K562 (cell line): Measurements from ENCODE around the gene PRUNE1. TPM values are rescaled to one million over a fixed set of nuclear protein-coding genes. Genes with fewer than 3 reads are reported as not detected.
A peak's percentile ranks its signal among the peaks of the same experiment; 100 is the strongest.

Source experiments
- ADNP ChIP-seq: fragments of 200-800 bp; sonication (Bioruptor generic); IDR thresholded peaks from 2 replicates; pipeline ENCODE4 v1.6.1; 2016; ENCODE audit warnings: missing genetic modification characterization, missing compliant biosample characterization
- ARID1B ChIP-seq: fragments of 450-650 bp; IDR thresholded peaks from 2 replicates; pipeline ENCODE4 v1.6.1; 2016; ENCODE audit warnings: antibody characterized with exemption, mild to moderate bottlenecking, inconsistent platforms
- CCNT2 ChIP-seq: IDR thresholded peaks from 2 replicates; pipeline ENCODE4 v1.6.1; 2011; ENCODE audit warnings: borderline replicate concordance, low read depth, mild to moderate bottlenecking, moderate library complexity, mixed read lengths, low read length; ENCODE audit not compliant: insufficient read length; ENCODE audit errors: extremely low read depth
- CREM ChIP-seq: IDR thresholded peaks from 2 replicates; pipeline ENCODE4 v1.6.1; 2014; ENCODE audit warnings: antibody characterized with exemption, low read depth
- CTCF ChIP-seq, 3 experiments: IDR thresholded peaks in 2 of 3; conservative IDR thresholded peaks in 1 of 3; 2 replicates each; pipeline ENCODE4 v1.5.1; 2011 to 2012; ENCODE audit warnings: low read length in 3 of 3, mild to moderate bottlenecking in 3 of 3, control low read depth in 2 of 3, improper control_type of control experiment in 1 of 3, inconsistent platforms in 1 of 3, low read depth in 1 of 3, mixed read lengths in 1 of 3, moderate library complexity in 1 of 3; ENCODE audit not compliant: insufficient read depth in 2 of 3
- DPF2 ChIP-seq: fragments of 450-650 bp; IDR thresholded peaks from 2 replicates; pipeline ENCODE4 v1.6.1; 2016
- ELF2 ChIP-seq: fragments of 250-450 bp; sonication (Bioruptor Pico); IDR thresholded peaks from 2 replicates; pipeline ENCODE4 v1.5.0; 2021; ENCODE audit warnings: mild to moderate bottlenecking
- ETS1 ChIP-seq: conservative IDR thresholded peaks from 2 replicates; pipeline ENCODE4 v1.6.1; 2011; ENCODE audit warnings: low read depth, mild to moderate bottlenecking, low read length; ENCODE audit not compliant: control insufficient read depth
- HDAC1 ChIP-seq, 2 experiments: fragments of 450-650 bp; IDR thresholded peaks; 2 replicates each; pipeline ENCODE4 v1.6.1; 2016 to 2017; ENCODE audit warnings: inconsistent platforms in 1 of 2, mild to moderate bottlenecking in 1 of 2, moderate library complexity in 1 of 2
- KAT7 ChIP-seq: sonication (generic); formaldehyde crosslinking; IDR thresholded peaks from 2 replicates; pipeline ENCODE4 v1.8.0; 2022; ENCODE audit warnings: missing genetic modification reagents, mild to moderate bottlenecking, borderline replicate concordance
- KLF10 ChIP-seq: fragments of 250-450 bp; sonication (Bioruptor Pico); IDR thresholded peaks from 2 replicates; pipeline ENCODE4 v1.6.1; 2021; ENCODE audit warnings: matching md5 sums
- MXI1 ChIP-seq: IDR thresholded peaks from 2 replicates; pipeline ENCODE4 v1.6.1; 2011; ENCODE audit warnings: low read depth, mild to moderate bottlenecking, improper control_type of control experiment, low read length
- PHF20 ChIP-seq: fragments of 450-650 bp; IDR thresholded peaks from 2 replicates; pipeline ENCODE4 v1.6.1; 2018; ENCODE audit not compliant: partially characterized antibody
- POLR3A ChIP-seq: IDR thresholded peaks from 2 replicates; pipeline ENCODE4 v1.6.1; 2011; ENCODE audit warnings: borderline replicate concordance, mild to moderate bottlenecking, moderate library complexity; ENCODE audit not compliant: insufficient read length, insufficient read depth; ENCODE audit errors: extremely low read depth
- PRDM10 ChIP-seq: fragments of 450-650 bp; IDR thresholded peaks from 2 replicates; pipeline ENCODE4 v1.6.1; 2018; ENCODE audit not compliant: partially characterized antibody
- SMARCE1 ChIP-seq: fragments of 450-650 bp; IDR thresholded peaks from 2 replicates; pipeline ENCODE4 v1.7.1; 2016; ENCODE audit warnings: mild to moderate bottlenecking
- ZNF175 ChIP-seq: fragments of 200-800 bp; sonication (Bioruptor generic); IDR thresholded peaks from 2 replicates; pipeline ENCODE4 v1.6.1; 2016; ENCODE audit warnings: low read depth, mild to moderate bottlenecking, missing genetic modification characterization, missing compliant biosample characterization
- polyA plus RNA-seq, 8 experiments: library from polyadenylated mRNA; depleted of rRNA in 4 of 8; stranded (reverse) in 5 of 8; unstranded in 3 of 8; fragments of >200 nt; fragmentation: Nextera tagmentation in 2 of 8; fragmentation: Illumina TruSeq in 1 of 8; extraction: Ambion mirVana in 2 of 8; extraction: Trizol in 1 of 8; gene quantifications; 2 replicates each; pipeline versions ENCODE4 v1.2.1 to v1.2.3, GENCODE V29; 2011 to 2014; ENCODE audit warnings: inconsistent platforms in 1 of 8, missing spikeins in 1 of 8
- total RNA-seq, 7 experiments: library from RNA; depleted of rRNA in 6 of 7; stranded (reverse); fragments of >200 nt in 6 of 7; fragmentation: Illumina TruSeq in 2 of 7; extraction: Trizol in 2 of 7; gene quantifications; 2 replicates each; pipeline versions ENCODE4 v1.2.1 to v1.2.3, GENCODE V29; 2011 to 2021; ENCODE audit warnings: low replicate concordance in 1 of 7
- TF ChIP-seq, protein P1 (sequence below): fragments of 450-650 bp; IDR thresholded peaks from 2 replicates; pipeline ENCODE4 v1.6.1; 2016; ENCODE audit warnings: borderline replicate concordance

PRUNE1 gene
- total and polyA plus RNA-seq, 9 of the 15 experiments (the other 6 are each of a cell fraction or from before 2014, with no cell fraction given): 16.7 to 48.3 (median 26.2) TPM

- TF ChIP-seq ETS1 (0 out of 2 replicates have a peak, but pooled peaks have one; percentile 23), MXI1 (no peak), CCNT2 (no peak), SMARCE1 (peak; percentile 45; the same call in 1 of the 2 replicates), DPF2 (0 out of 2 replicates have a peak, but pooled peaks have one; percentile 42), HDAC1 (IDR thresholded peaks at IDR 0.05) (0 out of 4 replicates have a peak, but pooled peaks of 1 of the 2 experiments have one; percentile 7), CREM (peak; percentile 5; the same call in 1 of the 2 replicates), ZNF175 (CRISPR knock-in tag) (no peak), ADNP (tag) (no peak), PHF20 (no peak), POLR3A (no peak), PRDM10 (peak; percentile 53), KLF10 (no peak), CTCF (IDR thresholded peaks at IDR 0.05 in 2 of 3, conservative IDR thresholded peaks at IDR 0.05 in 1 of 3; ENCODE audit: insufficient read depth in 2 of 3, low read depth in 1 of 3, low read length in 3 of 3) (peak; percentile 12 to 69 (median 46); a peak in 4 of 6 replicates), ELF2 (no peak), ARID1B (peak; percentile 27; the same call in 1 of the 2 replicates), KAT7 (CRISPR knock-in tag) (0 out of 2 replicates have a peak, but pooled peaks have one; percentile 35)
- TF ChIP-seq, protein P1, sequence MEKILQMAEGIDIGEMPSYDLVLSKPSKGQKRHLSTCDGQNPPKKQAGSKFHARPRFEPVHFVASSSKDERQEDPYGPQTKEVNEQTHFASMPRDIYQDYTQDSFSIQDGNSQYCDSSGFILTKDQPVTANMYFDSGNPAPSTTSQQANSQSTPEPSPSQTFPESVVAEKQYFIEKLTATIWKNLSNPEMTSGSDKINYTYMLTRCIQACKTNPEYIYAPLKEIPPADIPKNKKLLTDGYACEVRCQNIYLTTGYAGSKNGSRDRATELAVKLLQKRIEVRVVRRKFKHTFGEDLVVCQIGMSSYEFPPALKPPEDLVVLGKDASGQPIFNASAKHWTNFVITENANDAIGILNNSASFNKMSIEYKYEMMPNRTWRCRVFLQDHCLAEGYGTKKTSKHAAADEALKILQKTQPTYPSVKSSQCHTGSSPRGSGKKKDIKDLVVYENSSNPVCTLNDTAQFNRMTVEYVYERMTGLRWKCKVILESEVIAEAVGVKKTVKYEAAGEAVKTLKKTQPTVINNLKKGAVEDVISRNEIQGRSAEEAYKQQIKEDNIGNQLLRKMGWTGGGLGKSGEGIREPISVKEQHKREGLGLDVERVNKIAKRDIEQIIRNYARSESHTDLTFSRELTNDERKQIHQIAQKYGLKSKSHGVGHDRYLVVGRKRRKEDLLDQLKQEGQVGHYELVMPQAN: no peak
Measured at GRCh38 chr1:150971583-150972416, 36.4 kb upstream of the PRUNE1 start (continued).
